ENCODE measurements around the gene EXOC6B.
"Not testable (repeated sequence)": the region's sequence is repeated elsewhere in the genome, so short reads cannot be mapped to it uniquely, and the experiment has no call there.

The EXOC6B gene

GRCh38 chr2:72544554-72544953, 281.3 kb downstream of the EXOC6B start:
- DNase-seq (ENCODE audit: low read depth) = no peak

GRCh38 chr2:72543497-72544216, 282.2 kb downstream of the EXOC6B start:
- DNase-seq (ENCODE audit: low read depth) = no peak

GRCh38 chr2:72539071-72539552, 286.7 kb downstream of the EXOC6B start:
- DNase-seq (ENCODE audit: low read depth) = no peak

- no peak for DNase-seq (ENCODE audit: low read depth)
Measured at GRCh38 chr2:72538486-72538885, 287.3 kb downstream of the EXOC6B start.

- not testable (repeated sequence) for DNase-seq (ENCODE audit: low read depth)
Measured at GRCh38 chr2:72535586-72535985, 290.2 kb downstream of the EXOC6B start.

- DNase-seq (ENCODE audit: low read depth) = no peak
Measured at GRCh38 chr2:72533765-72534164, 292.1 kb downstream of the EXOC6B start.

GRCh38 chr2:72527424-72527823, 298.4 kb downstream of the EXOC6B start:
- no peak for DNase-seq (ENCODE audit: low read depth)

GRCh38 chr2:72526623-72527022, 299.2 kb downstream of the EXOC6B start:
- DNase-seq (ENCODE audit: low read depth) = no peak

- DNase-seq (ENCODE audit: low read depth) = no peak
Measured at GRCh38 chr2:72524071-72524470, 301.8 kb downstream of the EXOC6B start.

GRCh38 chr2:72515696-72516095, 310.1 kb downstream of the EXOC6B start:
- DNase-seq (ENCODE audit: low read depth) = no peak

- no peak for DNase-seq (ENCODE audit: low read depth)
Measured at GRCh38 chr2:72513011-72513410, 312.8 kb downstream of the EXOC6B start.

- DNase-seq (ENCODE audit: low read depth) = no peak
Measured at GRCh38 chr2:72512376-72512775, 313.5 kb downstream of the EXOC6B start.

- no peak for DNase-seq (ENCODE audit: low read depth)
Measured at GRCh38 chr2:72511906-72512305, 313.9 kb downstream of the EXOC6B start.

- no peak for DNase-seq (ENCODE audit: low read depth)
Measured at GRCh38 chr2:72497763-72498162, 328.1 kb downstream of the EXOC6B start.

GRCh38 chr2:72496479-72496878, 329.4 kb downstream of the EXOC6B start:
- no peak for DNase-seq (ENCODE audit: low read depth)

- DNase-seq (ENCODE audit: low read depth) = no peak
Measured at GRCh38 chr2:72494392-72494791, 331.4 kb downstream of the EXOC6B start.

GRCh38 chr2:72484622-72485021, 341.2 kb downstream of the EXOC6B start:
- DNase-seq (ENCODE audit: low read depth) = not testable (repeated sequence)

- DNase-seq (ENCODE audit: low read depth) = no peak
Measured at GRCh38 chr2:72483346-72483745, 342.5 kb downstream of the EXOC6B start.

GRCh38 chr2:72475246-72475645, 350.6 kb downstream of the EXOC6B start:
- DNase-seq (ENCODE audit: low read depth) = no peak

GRCh38 chr2:72457801-72458516, 367.9 kb downstream of the EXOC6B start:
- no peak for DNase-seq (ENCODE audit: low read depth)

GRCh38 chr2:72454189-72454588, 371.6 kb downstream of the EXOC6B start:
- DNase-seq (ENCODE audit: low read depth) = no peak

- no peak for DNase-seq (ENCODE audit: low read depth)
Measured at GRCh38 chr2:72442270-72442669, 383.6 kb downstream of the EXOC6B start.

- DNase-seq (ENCODE audit: low read depth) = no peak
Measured at GRCh38 chr2:72439892-72440291, 385.9 kb downstream of the EXOC6B start.

- no peak for DNase-seq (ENCODE audit: low read depth)
Measured at GRCh38 chr2:72438364-72438763, 387.5 kb downstream of the EXOC6B start.

Measured in activated T-cell treated with anti-CD3 and anti-CD28 coated beads for 24 hours (primary cell).